Germinal center (tissue), 1 donor: ENCODE measurements around the gene YOD1.

Experiments
- DNase-seq: peaks from one replicate; pipeline ENCODE4 v3.0.0; 2012; ENCODE audit warnings: mixed read lengths, low spot score

The YOD1 gene

DNA sequence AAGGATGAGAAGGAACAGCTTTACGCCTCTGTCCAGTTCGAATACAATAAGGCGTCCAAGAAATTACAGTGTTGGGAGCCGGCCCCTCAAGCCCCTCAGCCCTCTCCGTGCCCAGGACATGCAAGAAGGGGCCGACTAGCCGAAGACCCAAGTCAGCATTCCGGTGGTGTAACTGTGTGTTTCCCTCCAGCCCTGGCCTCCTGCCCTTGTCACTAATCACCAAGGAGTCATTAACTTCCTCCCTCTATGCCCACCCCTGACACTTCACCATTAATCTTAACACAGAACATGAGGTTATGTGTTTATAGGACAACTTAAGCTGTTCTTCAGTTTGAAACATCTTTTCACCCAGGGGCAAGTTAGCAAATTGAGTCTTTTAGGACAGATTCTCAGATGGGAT is 21.2 kb upstream of the YOD1 start:
- no peak for DNase-seq

DNA sequence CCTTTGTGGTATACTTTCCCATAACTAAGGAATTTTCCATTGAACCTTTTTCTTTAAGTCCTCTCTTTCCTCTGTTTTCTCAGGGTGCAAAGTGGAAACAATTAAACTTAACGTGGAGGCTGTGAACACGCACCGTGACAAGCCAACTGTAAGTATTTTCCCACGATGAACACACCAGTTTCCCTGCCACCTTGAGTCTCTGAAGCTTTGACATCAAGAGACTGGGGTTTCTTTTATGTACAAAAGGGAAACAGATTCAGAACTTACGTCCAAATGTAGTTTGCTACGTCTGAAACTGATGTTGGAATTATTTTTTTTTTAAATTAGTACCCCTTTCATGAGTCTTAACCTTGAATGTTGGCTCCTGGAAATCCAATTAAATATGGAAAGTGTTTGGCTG is 20.4 kb upstream of the YOD1 start:
- no peak for DNase-seq

DNA sequence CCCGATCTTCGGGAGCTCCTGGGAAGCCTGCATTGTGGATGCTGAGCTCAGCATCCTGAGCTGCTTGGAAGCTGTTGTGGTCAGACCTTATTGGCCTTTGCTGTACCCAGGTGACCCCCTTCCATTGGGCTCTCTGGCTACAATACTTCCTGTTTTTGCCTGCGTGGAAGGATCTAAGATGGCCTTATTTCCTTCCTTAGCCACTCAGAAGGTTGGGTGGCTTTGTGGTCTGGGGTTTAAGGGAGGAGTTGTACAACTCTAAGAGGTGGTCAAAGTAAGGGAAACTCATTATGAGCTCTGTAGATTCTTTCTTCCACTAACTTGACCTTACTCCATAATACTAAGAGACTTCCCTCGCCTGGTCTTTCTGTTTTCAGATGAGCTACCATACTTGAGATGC is 19.8 kb upstream of the YOD1 start:
- no peak for DNase-seq

DNA sequence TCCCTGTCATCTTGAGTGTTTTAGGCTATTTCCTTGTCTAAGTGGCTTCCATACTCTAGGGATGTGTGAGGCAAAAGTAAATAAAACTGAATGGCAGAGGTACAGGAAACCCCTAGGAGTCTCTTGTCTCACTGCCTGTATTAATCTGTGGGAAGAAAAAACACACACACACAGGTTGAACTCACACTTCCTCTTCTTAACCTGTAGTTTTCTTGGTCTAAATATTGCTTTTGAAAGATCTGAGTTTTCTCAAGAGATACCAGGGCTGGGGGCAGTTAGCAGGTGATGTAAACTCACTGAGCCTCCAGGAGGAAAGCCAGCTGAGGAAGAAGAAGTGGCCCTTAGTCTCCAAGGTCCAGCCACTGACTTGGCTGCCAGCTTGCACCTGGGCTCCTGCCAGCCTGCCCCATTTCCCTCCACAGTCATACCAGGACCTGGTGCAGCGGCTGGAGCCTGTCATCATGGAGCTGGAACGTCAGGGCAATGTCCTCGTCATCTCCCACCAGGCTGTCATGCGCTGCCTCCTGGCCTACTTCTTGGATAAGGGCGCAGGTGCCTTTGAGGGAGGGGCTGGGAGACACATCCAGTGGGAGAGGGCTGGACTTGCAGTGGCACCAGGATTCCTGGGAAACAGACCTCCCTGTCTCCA is 19.0 kb upstream of the YOD1 start:
- no peak for DNase-seq

DNA sequence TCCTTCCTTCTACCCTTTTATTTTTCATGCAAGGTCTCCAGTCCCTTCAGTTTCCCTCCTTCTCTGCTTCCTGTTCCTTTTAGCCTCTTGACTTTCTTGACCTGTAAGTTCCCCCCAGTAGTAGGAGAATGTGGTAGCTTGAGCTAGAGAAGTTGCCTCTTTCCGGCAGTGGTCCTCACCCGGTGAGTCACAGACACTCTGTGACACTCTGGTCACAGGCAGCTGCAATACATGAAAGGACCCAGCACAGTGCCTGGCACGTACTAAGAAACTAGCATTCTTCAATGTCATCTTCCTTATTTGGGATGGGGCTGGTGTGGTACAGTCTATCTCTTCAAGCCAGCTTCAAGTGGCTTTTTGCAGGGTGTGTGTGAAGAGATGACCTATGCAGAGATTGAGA is 18.1 kb upstream of the YOD1 start:
- DNase-seq = no peak

DNA sequence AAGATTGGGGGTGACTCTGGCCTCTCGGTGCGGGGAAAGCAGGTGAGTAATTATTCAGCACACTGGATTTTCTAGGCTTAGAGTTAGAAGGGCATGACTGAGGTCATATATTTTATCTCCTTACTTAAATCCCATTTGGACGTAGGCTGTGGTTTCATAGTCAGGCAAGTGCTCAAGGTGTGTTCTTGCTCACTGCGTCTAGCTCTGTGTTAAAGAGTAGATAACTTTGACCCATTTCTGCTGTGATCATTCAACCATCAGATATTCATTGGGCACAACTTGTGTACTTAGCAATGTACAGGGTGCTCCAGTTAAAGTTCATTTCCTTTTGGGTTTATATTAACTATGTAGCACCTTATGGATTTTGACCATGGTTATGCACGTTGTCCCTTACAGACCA is 16.7 kb upstream of the YOD1 start:
- no peak for DNase-seq

DNA sequence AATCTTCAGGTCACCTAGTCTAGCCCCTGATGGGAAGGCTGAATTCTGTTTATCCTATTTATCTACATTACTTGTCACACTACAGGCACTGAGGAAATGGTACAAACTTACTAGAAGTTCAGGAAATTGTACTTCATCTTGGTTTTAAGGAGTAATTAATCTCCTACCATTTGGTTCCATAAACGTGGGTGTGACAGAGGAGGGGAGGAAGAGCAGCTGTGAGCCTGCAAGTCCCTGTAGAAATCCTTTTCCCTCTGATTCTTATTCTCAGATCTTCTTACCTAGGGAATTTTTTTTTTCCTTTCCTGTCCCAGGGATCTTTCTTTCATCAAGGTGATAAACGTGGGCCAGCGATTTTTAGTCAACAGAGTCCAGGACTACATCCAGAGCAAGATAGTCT is 16.2 kb upstream of the YOD1 start:
- DNase-seq = no peak

DNA sequence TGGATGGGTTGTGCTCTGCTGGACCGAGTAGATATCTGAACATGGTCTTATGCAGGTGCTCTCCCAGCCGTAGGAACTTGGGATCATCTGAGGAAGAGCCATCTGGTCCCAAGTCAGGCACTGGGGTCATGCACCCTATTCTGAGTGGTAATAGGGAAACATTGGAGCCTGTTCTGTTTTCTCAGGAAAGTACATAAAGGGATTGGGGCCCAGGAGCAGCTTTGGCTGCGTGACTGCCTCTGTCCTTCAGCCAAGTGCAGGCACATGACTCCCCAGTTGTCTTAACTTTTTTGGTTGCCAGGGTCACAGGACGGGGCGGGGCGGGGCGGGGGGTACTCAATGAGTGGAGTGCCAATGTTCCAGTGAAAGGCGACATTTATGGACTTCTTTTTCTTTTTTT is 13.6 kb upstream of the YOD1 start:
- DNase-seq = no peak

DNA sequence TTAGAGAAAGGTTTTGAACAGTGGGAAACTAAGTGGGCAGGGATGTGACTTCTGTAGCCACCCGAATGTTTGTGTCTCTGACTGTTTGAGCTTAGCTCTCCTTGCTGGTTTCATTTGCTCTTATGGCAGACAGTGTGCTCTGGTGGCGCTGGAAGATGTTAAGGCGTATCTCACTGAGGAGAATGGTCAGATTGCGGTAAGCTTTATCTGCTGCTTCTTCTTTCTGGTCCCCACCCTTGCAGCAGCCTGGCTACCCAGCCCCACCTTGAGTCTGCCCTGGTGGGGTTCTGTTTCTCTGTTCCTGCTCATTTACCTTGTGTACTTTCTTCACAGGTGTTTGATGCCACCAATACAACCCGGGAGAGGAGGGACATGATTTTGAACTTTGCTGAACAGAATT is 12.0 kb upstream of the YOD1 start:
- DNase-seq = no peak

DNA sequence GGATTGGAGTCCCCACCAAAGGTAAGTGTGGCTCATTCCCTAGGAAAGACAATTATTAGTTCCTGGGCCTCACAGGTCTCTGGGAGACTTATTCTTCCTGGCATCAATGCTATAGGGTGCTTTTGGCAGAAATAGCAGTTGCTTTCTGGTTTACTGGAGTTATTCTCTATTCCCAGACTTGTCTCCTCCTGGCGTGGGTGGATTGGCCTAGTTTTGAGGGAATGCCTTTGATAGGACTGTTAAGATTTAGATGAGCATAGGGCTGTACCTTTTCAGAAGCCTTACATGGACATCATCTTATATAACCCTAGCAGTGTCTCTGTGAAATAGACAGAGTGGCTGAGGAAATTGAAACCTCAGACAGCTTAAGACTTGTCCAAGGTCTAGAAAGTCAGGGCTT is 11.1 kb upstream of the YOD1 start:
- no peak for DNase-seq

DNA sequence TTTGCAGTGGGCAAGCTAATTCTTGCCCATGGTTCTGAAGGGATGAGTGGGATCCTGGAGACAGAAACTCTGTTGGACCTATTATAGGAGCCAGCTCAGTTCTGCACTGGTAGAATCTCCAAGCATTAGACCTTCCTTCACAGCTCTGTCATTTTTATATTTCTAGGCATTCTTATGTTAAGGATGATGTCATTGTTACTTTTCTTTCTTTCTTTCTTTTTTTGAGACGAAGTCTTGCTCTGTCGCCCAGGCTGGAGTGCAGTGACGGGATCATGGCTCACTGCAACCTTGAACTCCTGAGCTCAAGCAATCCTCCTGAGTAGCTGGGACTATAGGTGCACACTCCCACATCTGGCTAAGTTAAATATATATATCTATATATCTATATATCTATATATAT is 9.6 kb upstream of the YOD1 start:
- DNase-seq = no peak

DNA sequence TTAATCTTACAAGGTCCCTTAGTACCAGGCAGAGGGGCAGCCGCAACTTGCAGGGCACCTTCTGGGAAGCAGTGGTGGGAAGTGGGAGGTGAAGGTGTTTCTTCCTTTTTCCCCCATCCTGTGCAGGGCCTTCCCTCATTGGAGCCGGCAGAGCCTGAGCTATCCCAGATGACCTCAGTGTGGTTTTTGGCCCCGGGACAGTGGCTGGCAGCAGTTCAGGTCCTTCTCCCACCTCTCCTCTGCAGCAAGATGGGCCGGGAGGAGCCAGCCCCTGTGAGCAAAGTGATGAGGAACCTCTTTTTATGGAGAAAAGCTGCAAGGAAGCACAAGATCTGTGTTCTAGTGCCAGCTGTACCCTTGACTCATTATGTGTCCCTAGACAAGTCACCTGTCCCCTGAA is 8.9 kb upstream of the YOD1 start:
- no peak for DNase-seq

DNA sequence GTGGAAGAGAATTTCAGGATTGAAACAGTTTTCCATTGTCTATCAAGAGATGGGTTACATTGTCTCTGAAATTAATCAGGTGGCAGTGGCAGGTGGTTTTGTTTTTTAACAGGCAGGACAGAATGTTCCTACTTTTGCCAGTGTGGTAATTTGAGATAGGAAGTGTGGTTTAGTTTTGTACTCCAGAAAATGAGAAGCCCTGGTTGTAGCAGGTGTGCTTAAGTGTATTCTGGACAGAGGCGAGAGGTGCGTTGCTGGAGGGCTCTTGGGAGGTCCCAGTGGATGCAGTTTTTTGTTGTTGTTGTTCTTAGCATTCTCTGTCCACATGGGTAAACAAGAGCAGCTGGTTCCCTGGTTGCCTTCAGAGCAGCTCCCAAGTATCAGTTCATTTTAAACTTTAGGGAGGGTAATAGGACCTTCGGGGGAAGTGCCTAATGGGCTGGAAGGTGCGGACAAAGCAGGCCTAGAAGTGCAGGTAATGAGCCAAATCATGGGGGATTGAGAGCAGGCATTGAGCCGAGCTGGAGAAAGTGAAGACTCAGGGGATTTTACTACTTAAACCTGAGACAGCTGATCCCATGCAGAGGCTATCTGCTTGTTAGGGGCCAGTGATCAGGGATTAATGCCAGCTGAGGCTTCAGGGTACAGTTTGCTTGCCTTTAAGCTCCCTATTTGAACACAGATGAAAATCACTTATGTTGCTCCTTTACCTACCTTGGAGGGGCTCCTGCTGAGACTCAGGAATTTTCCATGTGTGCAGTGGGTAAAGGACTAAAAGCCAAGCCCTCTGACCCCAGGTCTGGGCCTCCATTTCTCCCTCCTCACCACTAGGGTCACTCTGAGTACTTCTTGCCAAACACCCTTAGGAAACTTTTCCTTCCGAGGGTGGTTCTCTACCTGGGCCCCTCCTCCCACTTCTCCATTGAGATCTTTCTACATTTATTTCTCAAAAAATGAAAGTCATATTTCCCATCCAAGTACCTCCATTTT is 8.2 kb upstream of the YOD1 start:
- no peak for DNase-seq

DNA sequence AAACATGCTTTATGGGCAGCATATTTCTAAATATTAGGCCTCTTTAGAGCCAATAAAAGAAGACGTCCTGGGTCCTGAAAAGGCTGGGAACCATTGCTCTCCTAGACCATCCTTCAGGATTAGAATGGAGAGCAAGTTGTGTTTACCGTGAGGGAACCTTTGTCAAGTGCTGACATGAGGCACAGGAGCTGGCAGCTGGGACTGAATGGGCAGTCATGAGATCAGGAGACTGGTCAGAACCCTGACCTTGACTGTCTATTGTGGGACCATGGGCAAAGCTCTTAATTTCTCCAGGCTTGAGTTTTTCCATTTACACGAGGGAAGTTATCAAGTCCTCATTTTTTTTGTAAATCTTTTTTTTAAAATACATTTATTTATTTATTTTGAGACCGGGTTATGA is 7.2 kb upstream of the YOD1 start:
- DNase-seq = no peak

DNA sequence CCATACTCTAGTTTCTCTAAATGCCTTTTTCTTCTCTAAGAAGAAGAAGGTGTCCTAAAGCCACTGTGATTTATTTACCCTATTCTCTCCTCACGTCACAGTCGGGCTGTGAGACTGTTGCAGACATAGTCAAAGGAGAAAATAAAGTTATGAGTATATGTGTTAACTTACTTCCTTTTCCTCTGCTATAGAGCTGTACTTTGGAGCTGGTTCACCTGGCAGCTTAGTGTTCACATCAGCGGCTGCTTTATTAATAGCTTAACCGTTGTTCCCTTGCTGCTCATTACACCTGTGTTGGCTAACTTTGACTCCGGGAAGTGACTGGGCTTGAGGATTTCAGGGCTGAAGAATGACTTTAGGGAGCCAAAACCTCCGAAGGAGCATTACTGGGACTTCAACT is 5.7 kb upstream of the YOD1 start:
- no peak for DNase-seq

DNA sequence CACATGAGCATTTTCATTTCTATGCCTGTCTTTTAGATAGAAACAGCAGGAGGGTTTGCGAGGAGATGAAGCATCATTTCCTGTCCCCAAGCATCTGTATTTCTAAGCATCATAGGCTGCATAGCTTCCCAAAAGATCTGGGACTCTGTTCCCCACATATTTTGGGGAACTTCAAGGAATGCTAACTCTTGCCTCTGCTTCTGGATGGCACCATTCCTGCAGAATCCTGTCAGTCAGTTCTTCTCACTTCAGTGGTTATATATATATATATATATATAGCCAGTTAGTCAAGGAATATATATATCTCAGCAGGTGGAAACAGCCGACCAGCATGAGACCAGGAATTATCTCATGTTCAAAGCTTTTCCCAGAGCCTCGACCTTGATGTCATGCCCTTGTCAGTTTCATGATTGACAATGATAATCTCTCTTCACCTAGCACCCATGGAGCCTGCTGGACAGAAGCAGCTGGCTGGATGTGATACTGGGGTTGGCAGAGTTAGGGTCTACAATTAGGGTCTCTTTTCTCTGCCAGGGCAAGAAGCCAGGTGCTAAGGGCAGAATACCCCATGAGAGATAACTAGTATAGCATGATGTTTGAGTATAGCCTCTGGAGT is 4.5 kb upstream of the YOD1 start:
- no peak for DNase-seq

DNA sequence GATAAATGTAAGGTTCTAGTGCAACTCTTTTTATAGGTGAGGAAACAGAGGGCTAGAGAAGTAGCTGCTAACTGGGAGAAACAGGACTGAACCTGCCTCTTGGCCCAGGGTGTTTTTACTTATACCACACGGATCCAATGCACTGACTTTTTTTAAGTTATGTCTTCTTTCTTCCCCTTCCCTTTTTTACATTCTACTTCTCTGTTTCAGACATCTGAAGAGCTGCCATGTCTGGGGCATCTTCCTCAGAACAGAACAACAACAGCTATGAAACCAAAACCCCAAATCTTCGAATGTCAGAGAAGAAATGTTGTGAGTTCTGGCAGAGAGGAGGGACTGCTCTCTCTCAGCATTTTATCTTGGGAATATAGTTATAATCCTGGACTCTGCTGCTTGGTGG is 3.5 kb upstream of the YOD1 start:
- DNase-seq = peak; percentile 45

DNA sequence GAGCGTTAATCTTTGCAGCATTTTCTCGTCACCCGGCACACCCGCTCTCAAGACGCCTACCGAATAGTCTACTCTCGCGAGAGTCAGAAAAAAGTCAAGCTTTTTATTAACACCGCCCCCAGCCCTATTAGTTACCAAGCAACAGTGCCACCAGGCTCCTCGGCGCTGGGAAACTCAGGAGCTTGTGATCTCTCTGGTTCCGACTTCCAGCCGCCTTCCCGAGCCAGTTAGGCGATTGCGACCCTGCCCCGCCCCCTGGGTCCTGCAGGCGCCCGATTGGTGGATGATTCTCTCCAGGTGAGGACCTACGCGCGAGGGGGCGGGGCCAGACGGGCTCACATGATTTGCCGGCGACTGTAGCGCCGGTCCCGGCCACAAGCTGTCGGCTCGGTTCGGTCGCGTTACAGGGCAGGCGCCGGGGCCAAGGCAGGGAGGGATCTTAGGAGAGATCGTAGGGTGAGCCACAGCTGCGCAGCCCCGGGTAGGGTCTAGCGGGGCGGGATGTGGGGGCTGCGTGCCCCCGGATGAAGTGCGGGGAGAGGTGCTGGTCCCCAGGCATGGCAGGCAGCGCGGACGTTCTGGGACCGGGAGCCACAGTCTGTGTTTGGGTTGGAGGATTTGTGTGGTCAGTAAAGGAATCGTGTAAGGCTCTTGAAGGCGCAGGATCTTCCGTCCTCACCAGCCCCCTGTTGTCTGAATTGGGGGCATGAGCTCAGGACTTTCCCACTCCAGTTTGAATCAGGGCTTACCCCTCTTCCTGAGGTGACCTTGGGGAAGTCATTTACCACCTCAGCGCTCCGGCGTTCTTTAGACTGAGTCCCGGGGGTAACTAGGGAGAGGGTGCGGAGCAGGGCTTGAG is 2.1 kb upstream of the YOD1 start, which contains the start of gene PFKFB2:
TSS of gene PFKFB2 (plus strand) at position 365 of the 859 bp plus-strand sequence. CDS start 1,443 bp downstream, outside the sequence.
- peak; percentile 97 for DNase-seq

DNA sequence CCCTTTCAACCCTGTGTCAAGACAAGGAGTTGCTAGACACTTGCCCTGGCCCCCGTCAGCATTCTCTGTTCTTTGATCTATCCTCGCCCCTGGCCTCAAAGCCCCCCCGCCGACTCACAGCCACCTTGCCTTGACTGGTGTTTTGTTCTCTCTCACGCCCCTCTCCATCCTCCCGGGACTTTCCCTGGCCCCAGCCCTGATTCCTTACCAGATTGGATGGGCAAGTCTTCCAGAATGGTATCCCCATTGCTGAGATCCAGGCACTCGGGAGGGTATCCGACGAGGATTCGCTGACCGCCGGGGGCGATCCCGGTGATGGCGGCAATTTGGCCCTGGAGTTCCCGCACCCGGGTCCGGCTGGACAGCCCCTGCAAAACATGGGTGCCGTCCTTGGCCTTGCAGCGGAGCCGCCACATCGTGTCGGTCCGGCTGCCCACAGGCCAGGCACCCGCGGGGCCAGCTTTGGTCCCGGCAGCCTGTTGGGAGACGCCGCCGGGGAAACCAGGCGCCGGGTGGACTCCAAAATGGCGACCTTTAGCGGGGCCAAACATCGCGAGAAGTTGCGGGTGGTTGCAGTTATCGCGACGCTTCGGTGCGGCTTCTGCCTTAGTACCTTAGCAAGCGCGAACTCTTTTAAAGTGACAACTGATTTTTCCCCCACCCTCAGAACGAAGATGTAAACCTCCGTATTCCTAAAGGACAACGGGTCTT is 373 bp downstream of the YOD1 start:
- peak; percentile 84 for DNase-seq

DNA sequence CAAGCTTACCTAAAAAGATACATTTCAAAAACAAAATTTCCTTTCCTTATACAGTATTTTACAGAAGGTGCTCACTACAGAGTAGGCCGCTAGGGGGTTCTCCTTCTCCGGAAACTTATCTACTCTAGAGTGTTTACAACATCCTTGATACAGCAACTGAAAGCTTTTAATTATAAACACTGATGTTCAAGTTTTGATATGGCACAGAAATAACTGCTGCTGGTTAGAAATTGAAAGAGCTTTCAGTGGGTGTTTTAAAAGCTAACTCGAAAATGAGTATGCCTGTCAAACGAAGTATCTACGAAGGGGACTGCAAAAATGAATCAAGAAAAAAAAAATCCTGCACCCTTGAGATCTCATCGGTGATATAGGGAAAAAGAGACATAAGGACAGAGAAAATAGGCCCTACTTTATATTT is 1.0 kb downstream of the YOD1 start:
- DNase-seq = peak; percentile 72

DNA sequence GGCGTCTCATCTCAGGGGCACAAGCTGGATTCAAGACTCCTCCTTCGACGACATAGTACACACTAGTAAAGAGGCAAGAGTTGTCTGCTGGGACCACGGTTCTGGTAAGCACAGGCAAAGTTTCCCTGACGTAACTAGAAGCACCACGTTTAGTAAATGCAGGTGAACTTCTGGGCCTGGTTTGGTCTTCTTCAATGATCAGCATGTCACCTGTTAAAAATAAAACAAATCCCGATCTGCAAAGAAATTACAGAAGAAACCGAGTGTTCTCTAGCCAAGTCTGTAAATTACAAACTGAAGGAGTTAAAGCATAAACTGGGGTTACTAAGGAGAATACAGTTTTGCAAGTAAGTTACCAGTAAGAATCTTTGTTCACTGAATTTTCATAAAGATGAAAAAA is 1.5 kb downstream of the YOD1 start:
- no peak for DNase-seq
